Effector CD4-positive, alpha-beta T cell (primary cell): ENCODE measurements around the gene PDE9A.

Experiments used
- DNase-seq: peaks from one replicate; pipeline ENCODE4 v3.0.0-alpha.2; 2020

The PDE9A gene

DNA sequence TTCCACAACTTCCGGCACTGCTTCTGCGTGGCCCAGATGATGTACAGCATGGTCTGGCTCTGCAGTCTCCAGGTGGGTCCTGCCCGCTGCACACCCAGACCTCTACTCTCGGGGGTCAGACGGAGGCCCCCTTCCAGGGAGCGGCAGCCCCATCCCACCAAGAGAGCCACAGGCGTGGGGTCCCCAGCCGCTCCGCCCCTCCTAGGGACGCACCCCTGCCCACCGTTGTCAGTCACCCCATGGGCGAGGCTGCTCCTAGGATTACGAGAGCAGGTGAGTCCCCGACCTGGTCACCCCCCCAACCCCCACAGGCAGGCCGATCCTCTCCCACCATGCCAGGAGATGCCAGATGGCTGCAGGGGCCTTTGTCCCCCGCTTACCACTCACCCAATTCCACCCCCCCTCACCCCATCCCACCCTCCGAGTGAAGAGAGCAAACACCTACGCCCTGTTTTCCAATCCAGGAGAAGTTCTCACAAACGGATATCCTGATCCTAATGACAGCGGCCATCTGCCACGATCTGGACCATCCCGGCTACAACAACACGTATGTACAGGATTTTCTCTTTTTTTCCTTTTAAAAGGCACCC lies 107.0 kb downstream of the PDE9A start:
- DNase-seq = no peak

GRCh38 chr21:42760951-42761751 lies 107.7 kb downstream of the PDE9A start:
- no peak for DNase-seq

DNA sequence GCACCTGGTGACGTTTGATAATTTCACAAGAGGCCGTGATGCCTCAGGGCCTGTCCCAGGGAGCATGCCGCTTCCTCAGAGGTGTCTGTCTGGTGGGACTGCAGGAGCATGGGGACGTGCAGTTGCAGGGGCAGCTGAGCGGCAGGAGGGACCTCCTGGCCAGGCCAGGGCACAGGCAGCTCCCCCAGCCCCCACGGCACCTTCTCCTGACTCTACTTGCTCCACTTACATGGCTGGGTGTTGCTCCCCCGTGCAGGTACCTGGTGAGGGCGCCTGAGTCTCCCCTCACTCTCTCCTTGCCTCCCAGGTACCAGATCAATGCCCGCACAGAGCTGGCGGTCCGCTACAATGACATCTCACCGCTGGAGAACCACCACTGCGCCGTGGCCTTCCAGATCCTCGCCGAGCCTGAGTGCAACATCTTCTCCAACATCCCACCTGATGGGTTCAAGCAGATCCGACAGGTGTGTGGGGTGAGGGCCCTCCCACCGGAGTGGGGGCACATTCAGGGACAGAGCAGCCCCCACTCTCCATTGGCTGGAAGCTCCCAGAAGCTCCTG lies 108.4 kb downstream of the PDE9A start:
- no peak for DNase-seq

- DNase-seq = no peak
These were observed 110.4 kb downstream of the PDE9A start for GRCh38 chr21:42763581-42764442.

DNA sequence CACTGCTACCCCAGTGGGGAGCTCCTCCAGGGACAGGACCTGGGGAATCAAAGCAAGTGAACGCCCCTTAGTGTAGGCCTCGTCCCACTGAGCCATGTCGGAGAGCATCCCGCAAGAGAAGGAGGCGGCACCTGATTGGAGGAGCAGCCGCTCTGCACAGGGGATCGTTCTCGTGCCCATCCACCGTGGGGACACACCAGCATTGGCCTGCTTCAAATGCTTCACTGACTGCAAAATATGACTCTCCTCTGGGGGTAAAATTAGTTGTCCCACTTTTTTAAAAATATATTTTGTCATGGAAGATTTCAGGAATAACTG lies 111.0 kb downstream of the PDE9A start:
- no peak for DNase-seq

GRCh38 chr21:42764883-42765282 lies 111.5 kb downstream of the PDE9A start:
- DNase-seq = no peak

- no peak for DNase-seq
These were observed 112.2 kb downstream of the PDE9A start for GRCh38 chr21:42765656-42766055.

- DNase-seq = no peak
These were observed 113.5 kb downstream of the PDE9A start for GRCh38 chr21:42766739-42767560.

- no peak for DNase-seq
These were observed 114.1 kb downstream of the PDE9A start for GRCh38 chr21:42767561-42767835.

GRCh38 chr21:42768324-42769121 lies 115.1 kb downstream of the PDE9A start:
- no peak for DNase-seq

DNA sequence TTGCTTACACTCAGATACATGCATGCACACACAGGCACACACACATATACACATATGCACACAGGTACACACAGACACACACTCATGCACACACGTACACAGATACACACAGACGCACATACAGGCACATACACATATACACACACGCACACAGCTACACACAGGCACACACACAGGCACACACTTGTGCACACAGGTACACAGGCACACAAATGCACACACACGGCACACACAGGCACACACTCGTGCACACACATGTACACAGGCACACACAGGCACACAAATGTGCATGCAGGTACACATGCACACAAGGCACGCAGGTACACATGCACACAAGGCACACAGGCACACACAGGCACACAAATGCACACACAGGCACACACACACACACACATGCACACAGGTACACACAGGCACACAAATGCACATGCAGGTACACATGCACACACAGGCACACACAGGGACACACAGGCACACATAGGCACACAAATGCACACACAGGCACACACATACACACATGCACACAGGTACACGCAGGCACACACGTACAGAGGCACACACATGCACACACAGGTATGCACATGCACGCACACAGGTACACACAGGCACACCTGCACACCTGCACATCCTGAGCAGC lies 115.9 kb downstream of the PDE9A start:
- no peak for DNase-seq

- DNase-seq = no peak
These were observed 116.6 kb downstream of the PDE9A start for GRCh38 chr21:42769820-42770716.

- DNase-seq = no peak
These were observed 117.5 kb downstream of the PDE9A start for GRCh38 chr21:42770717-42771502.

DNA sequence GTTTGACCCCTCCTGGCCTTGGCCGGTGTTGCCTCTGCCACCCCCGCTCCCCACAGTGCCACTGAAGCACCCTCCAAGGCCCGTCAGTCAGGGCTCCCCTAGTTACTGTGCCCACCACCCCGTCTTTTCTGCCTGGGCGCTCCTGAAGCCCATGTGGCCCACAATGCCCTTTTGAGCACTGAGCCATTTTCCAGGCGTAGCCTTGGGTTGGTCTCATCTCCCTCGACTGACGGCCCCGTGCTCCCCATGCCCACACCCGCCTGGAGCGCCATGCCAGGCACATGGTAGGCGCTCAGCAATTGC lies 118.0 kb downstream of the PDE9A start:
- DNase-seq = no peak

DNA sequence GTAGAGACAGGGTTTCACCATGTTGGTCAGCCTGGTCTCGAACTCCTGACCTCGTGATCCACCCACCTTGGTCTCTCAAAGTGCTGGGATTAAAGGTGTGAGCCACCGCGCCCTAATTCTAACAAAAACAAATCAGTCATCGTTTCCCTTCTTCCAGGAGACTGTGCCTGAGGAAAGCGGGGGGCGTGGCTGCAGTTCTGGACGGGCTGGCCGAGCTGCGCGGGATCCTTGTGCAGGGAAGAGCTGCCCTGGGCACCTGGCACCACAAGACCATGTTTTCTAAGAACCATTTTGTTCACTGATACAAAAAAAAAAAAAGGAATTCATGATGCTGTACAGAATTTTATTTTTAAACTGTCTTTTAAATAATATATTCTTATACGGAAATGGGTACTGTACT lies 121.7 kb downstream of the PDE9A start:
- no peak for DNase-seq

DNA sequence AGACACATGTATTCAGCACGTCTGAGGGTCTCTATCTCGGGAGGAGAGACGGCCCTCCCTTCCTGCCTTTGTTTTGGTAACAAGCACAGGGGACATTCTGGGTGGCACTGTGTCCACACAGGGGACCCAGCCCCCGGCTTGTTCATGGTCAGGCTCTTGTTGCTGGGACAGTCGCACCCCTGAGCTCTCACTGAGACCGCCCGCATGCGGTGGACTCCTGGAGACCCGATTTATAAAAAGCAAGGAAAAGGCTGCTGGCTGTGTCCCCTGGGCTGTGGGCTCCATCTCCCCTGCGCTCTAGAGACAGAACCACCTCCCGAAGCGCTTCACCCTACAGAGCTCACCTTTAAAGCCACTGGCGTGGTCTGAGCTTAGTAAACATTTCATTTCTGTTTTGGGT lies 122.5 kb downstream of the PDE9A start:
- DNase-seq = no peak

- no peak for DNase-seq
These were observed 123.8 kb downstream of the PDE9A start for GRCh38 chr21:42777064-42777756.

GRCh38 chr21:42777757-42778344 lies 124.4 kb downstream of the PDE9A start:
- no peak for DNase-seq

DNA sequence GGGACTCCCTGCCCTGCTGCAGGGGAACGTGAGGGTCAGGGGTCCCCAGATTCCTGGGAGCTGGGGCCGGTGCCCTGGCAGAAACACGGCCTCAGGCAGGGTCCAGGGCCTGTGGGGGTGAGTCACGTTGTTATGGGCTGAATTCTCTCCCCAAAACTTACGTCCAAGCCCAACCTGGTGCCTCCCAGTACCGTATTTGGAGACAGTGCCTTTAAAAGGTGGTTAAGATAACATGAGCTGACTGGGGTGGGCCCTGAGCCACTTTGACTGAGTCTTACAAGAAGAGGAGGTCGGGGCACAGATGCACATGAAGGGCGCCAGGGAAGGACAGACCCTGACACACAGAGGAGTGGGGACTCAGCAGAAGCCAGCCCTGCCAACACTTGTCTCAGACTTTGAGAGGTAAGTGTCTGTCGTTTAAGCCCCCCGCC lies 126.0 kb downstream of the PDE9A start:
- DNase-seq = no peak
